ENCODE results near the gene FAM47E. TPM values are rescaled to one million over a fixed set of nuclear protein-coding genes. Genes with fewer than 3 reads are reported as not detected.

The FAM47E gene
- total and polyA plus RNA-seq, 2 donors (not counting 1 experiment from before 2014, with no cell fraction given) = 0.15 to 1.3 TPM

- CTCF ChIA-PET = no interaction called here
- Histone ChIP-seq H3K27me3 (replicated peaks in 1 of 4; ENCODE audit: control extremely low read depth in 1 of 4, control insufficient read depth in 3 of 4, insufficient read depth in 4 of 4, low read length in 3 of 4) (peaks cover 0 to 5% (median 0%) of the 10 kb centered on the region in 4 experiments), H3K27ac (ENCODE audit: low read length in 2 of 2) (no peak overlapping the region), H2AFZ (ENCODE audit: insufficient read depth, low read depth, low read length, poor library complexity, severe bottlenecking) (no peak overlapping the region), H3K79me2 (ENCODE audit: control insufficient read depth, insufficient read depth, low read length) (no peaks in the 10 kb centered on the region), H3K9me3 (ENCODE audit: control extremely low read depth in 1 of 3, control insufficient read depth in 2 of 3, insufficient read depth in 1 of 3, low read length in 2 of 3) (peaks cover 0 to 20% (median 10%) of the 10 kb centered on the region in 3 donors), H3K4me1 (ENCODE audit: control insufficient read depth in 2 of 2, insufficient read depth in 2 of 2, low read length in 2 of 2) (no peaks in the 10 kb centered on the region), H3K4me3 (ENCODE audit: control extremely low read depth in 1 of 5, extremely low read depth in 1 of 5, insufficient read depth in 1 of 5, low read depth in 2 of 5, low read length in 4 of 5) (no peak overlapping the region), H3K9ac (ENCODE audit: low read length) (no peak overlapping the region), H3K36me3 (replicated peaks in 1 of 2; ENCODE audit: control extremely low read depth in 1 of 2, control insufficient read depth in 1 of 2, extremely low read depth in 1 of 2, insufficient read depth in 2 of 2, low read length in 1 of 2) (no peaks in the 10 kb centered on the region), H4K20me1 (ENCODE audit: control insufficient read depth, insufficient read depth, low read length, poor library complexity, severe bottlenecking) (no peaks in the 10 kb centered on the region), H3K4me2 (replicated peaks; ENCODE audit: low read depth, low read length, poor library complexity, severe bottlenecking) (no peak overlapping the region)
- peaks cover 13% of the 10 kb centered on the region for H3K9me3 Mint-ChIP-seq (ENCODE audit: insufficient read depth)
- peaks cover 12% of the 10 kb centered on the region for H3K27me3 Mint-ChIP-seq
- H3K4me1 Mint-ChIP-seq = no peaks in the 10 kb centered on the region
- WGBS (ENCODE audit: insufficient coverage) = 93% methylated on average over 3 of the region's 4 CpGs
- H3K4me3 Mint-ChIP-seq = no peak overlapping the region
- POLR2A ChIA-PET = no interaction called here
- TF ChIP-seq EZH2 (IDR thresholded peaks at IDR 0.05; ENCODE audit: borderline replicate concordance, insufficient read depth, low read depth, low read length, poor library complexity, severe bottlenecking) (no peak), CTCF (IDR thresholded peaks at IDR 0.05) (no peak)
- no peak overlapping the region for H3K27ac Mint-ChIP-seq
- DNase-seq = no peak
- intact Hi-C loops (cut with micrococcal nuclease) = no loop called here
- ATAC-seq (ENCODE audit: low read depth) = no peak
These were observed 18.4 kb upstream of the FAM47E start for GRCh38 chr4:76233083-76233482.

GRCh38 chr4:76233529-76233928, 18.0 kb upstream of the FAM47E start:
- no peak overlapping the region for H3K4me2 ChIP-seq (replicated peaks; ENCODE audit: low read depth, low read length, poor library complexity, severe bottlenecking)
- no peaks in the 10 kb centered on the region for H4K20me1 ChIP-seq (ENCODE audit: control insufficient read depth, insufficient read depth, low read length, poor library complexity, severe bottlenecking)
- intact Hi-C loops (cut with micrococcal nuclease) = no loop called here
- no peak for ATAC-seq (ENCODE audit: low read depth)
- ChIA-PET POLR2A (no interaction called here), CTCF (no interaction called here)
- no peak overlapping the region for H3K9ac ChIP-seq (ENCODE audit: low read length)
- no peaks in the 10 kb centered on the region for H3K4me1 Mint-ChIP-seq
- H3K9me3 ChIP-seq (ENCODE audit: control extremely low read depth in 1 of 3, control insufficient read depth in 2 of 3, insufficient read depth in 1 of 3, low read length in 2 of 3) = peaks cover 0 to 18% (median 7%) of the 10 kb centered on the region in 3 donors
- TF ChIP-seq CTCF (IDR thresholded peaks at IDR 0.05) (no peak), EZH2 (IDR thresholded peaks at IDR 0.05; ENCODE audit: borderline replicate concordance, insufficient read depth, low read depth, low read length, poor library complexity, severe bottlenecking) (no peak)
- 75% methylated on average over 2 of the region's 2 CpGs for WGBS (ENCODE audit: insufficient coverage)
- DNase-seq = no peak
- no peak overlapping the region for H3K27ac ChIP-seq (ENCODE audit: low read length in 2 of 2)
- H3K79me2 ChIP-seq (ENCODE audit: control insufficient read depth, insufficient read depth, low read length) = no peaks in the 10 kb centered on the region
- H2AFZ ChIP-seq (ENCODE audit: insufficient read depth, low read depth, low read length, poor library complexity, severe bottlenecking) = no peak overlapping the region
- peaks cover 13% of the 10 kb centered on the region for H3K9me3 Mint-ChIP-seq (ENCODE audit: insufficient read depth)
- H3K4me1 ChIP-seq (ENCODE audit: control insufficient read depth in 2 of 2, insufficient read depth in 2 of 2, low read length in 2 of 2) = no peaks in the 10 kb centered on the region
- no peak overlapping the region for H3K27ac Mint-ChIP-seq
- no peaks in the 10 kb centered on the region for H3K36me3 ChIP-seq (replicated peaks in 1 of 2; ENCODE audit: control extremely low read depth in 1 of 2, control insufficient read depth in 1 of 2, extremely low read depth in 1 of 2, insufficient read depth in 2 of 2, low read length in 1 of 2)
- H3K27me3 Mint-ChIP-seq = peaks cover 12% of the 10 kb centered on the region
- peaks cover 0 to 5% (median 0%) of the 10 kb centered on the region in 4 experiments for H3K27me3 ChIP-seq (replicated peaks in 1 of 4; ENCODE audit: control extremely low read depth in 1 of 4, control insufficient read depth in 3 of 4, insufficient read depth in 4 of 4, low read length in 3 of 4)
- no peak overlapping the region for H3K4me3 Mint-ChIP-seq
- no peak overlapping the region for H3K4me3 ChIP-seq (ENCODE audit: control extremely low read depth in 1 of 5, extremely low read depth in 1 of 5, insufficient read depth in 1 of 5, low read depth in 2 of 5, low read length in 4 of 5)
